RWPE2 (cell line): Measurements from ENCODE around the gene IZUMO1R.

Experiments
- ATAC-seq: fragments of 200-7000 bp; cut with Tn5 transposase; 3 replicates; pipeline ENCODE4 v1.9.1; 2021; ENCODE audit warnings: low read depth
- DNase-seq: peaks from one replicate; pipeline ENCODE4 v3.0.0-alpha.2; 2020; ENCODE audit warnings: low spot score
- H3K27ac ChIP-seq: fragments of 450-650 bp; 2 replicates; pipeline ENCODE4 v1.5.1; 2017; ENCODE audit warnings: mild to moderate bottlenecking; ENCODE audit not compliant: poor library complexity, severe bottlenecking
- H3K27me3 ChIP-seq: fragments of 250-450 bp; sonication (Bioruptor Pico); 2 replicates; pipeline ENCODE4 v1.5.1; 2021; ENCODE audit warnings: mild to moderate bottlenecking, moderate library complexity; ENCODE audit not compliant: insufficient read depth, poor library complexity, severe bottlenecking
- H3K36me3 ChIP-seq: fragments of 250-450 bp; sonication (Bioruptor Pico); 2 replicates; pipeline ENCODE4 v1.5.1; 2020; ENCODE audit warnings: low read depth, mild to moderate bottlenecking, moderate library complexity
- H3K4me1 ChIP-seq: fragments of 250-450 bp; sonication (Bioruptor Pico); 2 replicates; pipeline ENCODE4 v1.5.1; 2021; ENCODE audit warnings: mild to moderate bottlenecking, moderate library complexity; ENCODE audit not compliant: insufficient read depth, poor library complexity, severe bottlenecking
- H3K4me3 ChIP-seq: fragments of 250-450 bp; sonication (Bioruptor Pico); 2 replicates; pipeline ENCODE4 v1.5.1; 2021; ENCODE audit warnings: mild to moderate bottlenecking, moderate library complexity; ENCODE audit not compliant: severe bottlenecking
- H3K9me3 ChIP-seq: fragments of 250-450 bp; sonication (Bioruptor Pico); 2 replicates; pipeline ENCODE4 v1.5.1; 2021; ENCODE audit warnings: mild to moderate bottlenecking, moderate library complexity; ENCODE audit not compliant: severe bottlenecking
- CTCF ChIP-seq: fragments of 450-650 bp; IDR thresholded peaks from one replicate; pipeline ENCODE4 v1.5.1; 2017; ENCODE audit warnings: mild to moderate bottlenecking, moderate library complexity; ENCODE audit not compliant: poor library complexity, severe bottlenecking

IZUMO1R gene

GRCh38 chr11:94303966-94304958, at the start of gene IZUMO1R:
TSS of gene IZUMO1R (plus strand) at chr11:94304580. CDS start at chr11:94305637, 1,057 bp downstream.
- no peak within 1 kb of the TSS for H3K4me3 ChIP-seq
- no peak for DNase-seq

GRCh38 chr11:94271885-94272372, 32.5 kb upstream of the IZUMO1R start:
- peak; percentile 67 for ATAC-seq
- H3K27ac ChIP-seq = no peak overlapping the region

More at GRCh38 chr11:94303966-94304958, at the start of gene IZUMO1R:
- Histone ChIP-seq H3K4me1 (no peaks in the 10 kb centered on the region), H3K27me3 (no peaks in the 10 kb centered on the region), H3K27ac (no peak within 1 kb of the TSS), H3K36me3 (no peaks in the 10 kb centered on the region), H3K9me3 (no peaks in the 10 kb centered on the region)
- no peak for ATAC-seq
- TF ChIP-seq CTCF = no peak

GRCh38 chr11:94272738-94273313, 31.6 kb upstream of the IZUMO1R start:
- H3K4me1 ChIP-seq = peaks cover 2% of the 10 kb centered on the region
- H3K4me3 ChIP-seq = no peak overlapping the region
- H3K27me3 ChIP-seq = no peaks in the 10 kb centered on the region
- H3K27ac ChIP-seq = no peak overlapping the region
- ATAC-seq = no peak
- no peak for DNase-seq
- no peak for TF ChIP-seq CTCF
- H3K9me3 ChIP-seq = no peaks in the 10 kb centered on the region
- no peaks in the 10 kb centered on the region for H3K36me3 ChIP-seq

More at GRCh38 chr11:94271885-94272372, 32.5 kb upstream of the IZUMO1R start:
- TF ChIP-seq CTCF = no peak
- no peak for DNase-seq
- H3K36me3 ChIP-seq = no peaks in the 10 kb centered on the region
- H3K27me3 ChIP-seq = no peaks in the 10 kb centered on the region
- no peaks in the 10 kb centered on the region for H3K9me3 ChIP-seq
- H3K4me3 ChIP-seq = no peak overlapping the region
- H3K4me1 ChIP-seq = peaks cover 2% of the 10 kb centered on the region

- Histone ChIP-seq H3K27me3 (no peaks in the 10 kb centered on the region), H3K27ac (no peak overlapping the region), H3K4me1 (peaks cover 2% of the 10 kb centered on the region), H3K9me3 (no peaks in the 10 kb centered on the region), H3K36me3 (no peaks in the 10 kb centered on the region), H3K4me3 (no peak overlapping the region)
- ATAC-seq = no peak
- TF ChIP-seq CTCF = no peak
- no peak for DNase-seq
Observed at GRCh38 chr11:94275961-94276360, 28.4 kb upstream of the IZUMO1R start.
